Large intestine (tissue), 3 donors: ENCODE measurements around the gene SLA2. TPM values are rescaled to one million over a fixed set of nuclear protein-coding genes. Genes with fewer than 3 reads are reported as not detected.
"Not testable (repeated sequence)": the region's sequence is repeated elsewhere in the genome, so short reads cannot be mapped to it uniquely, and the experiment has no call there.

Experiments used
- DNase-seq, 2 donors: peaks; one replicate each; pipeline versions ENCODE4 v3.0.0 to v3.0.0-alpha.2; 2013
- H3K27ac ChIP-seq: one replicate; pipeline ENCODE4 v1.5.1; 2013; ENCODE audit warnings: low read length
- H3K27me3 ChIP-seq: 2 replicates; pipeline ENCODE4 v1.6.1; 2013; ENCODE audit warnings: low read length; ENCODE audit not compliant: control insufficient read depth, insufficient read depth
- H3K36me3 ChIP-seq: 2 replicates; pipeline ENCODE4 v1.6.1; 2013; ENCODE audit warnings: low read length; ENCODE audit not compliant: control insufficient read depth, insufficient read depth
- H3K4me1 ChIP-seq: one replicate; pipeline ENCODE4 v1.6.1; 2013; ENCODE audit warnings: low read length; ENCODE audit not compliant: control insufficient read depth, insufficient read depth
- H3K4me3 ChIP-seq: one replicate; pipeline ENCODE4 v1.5.1; 2013; ENCODE audit warnings: low read length
- H3K9me3 ChIP-seq: one replicate; pipeline ENCODE4 v1.6.1; 2013; ENCODE audit warnings: mild to moderate bottlenecking, low read depth, low read length, moderate library complexity; ENCODE audit not compliant: control insufficient read depth
- WGBS: methylation state at CpG from one replicate; pipeline ENCODE4 v1.1.5; 2013; ENCODE audit warnings: low lambda C conversion rate; ENCODE audit not compliant: insufficient coverage; 5-methylcytosine and 5-hydroxymethylcytosine counted together
- polyA plus RNA-seq: library from polyadenylated mRNA; unstranded; fragments of 120-200 nt; gene quantifications from one replicate; pipeline ENCODE4 v1.2.1, GENCODE V29; 2013

The SLA2 gene
- polyA plus RNA-seq, 1 donor = 1.6 TPM

DNA sequence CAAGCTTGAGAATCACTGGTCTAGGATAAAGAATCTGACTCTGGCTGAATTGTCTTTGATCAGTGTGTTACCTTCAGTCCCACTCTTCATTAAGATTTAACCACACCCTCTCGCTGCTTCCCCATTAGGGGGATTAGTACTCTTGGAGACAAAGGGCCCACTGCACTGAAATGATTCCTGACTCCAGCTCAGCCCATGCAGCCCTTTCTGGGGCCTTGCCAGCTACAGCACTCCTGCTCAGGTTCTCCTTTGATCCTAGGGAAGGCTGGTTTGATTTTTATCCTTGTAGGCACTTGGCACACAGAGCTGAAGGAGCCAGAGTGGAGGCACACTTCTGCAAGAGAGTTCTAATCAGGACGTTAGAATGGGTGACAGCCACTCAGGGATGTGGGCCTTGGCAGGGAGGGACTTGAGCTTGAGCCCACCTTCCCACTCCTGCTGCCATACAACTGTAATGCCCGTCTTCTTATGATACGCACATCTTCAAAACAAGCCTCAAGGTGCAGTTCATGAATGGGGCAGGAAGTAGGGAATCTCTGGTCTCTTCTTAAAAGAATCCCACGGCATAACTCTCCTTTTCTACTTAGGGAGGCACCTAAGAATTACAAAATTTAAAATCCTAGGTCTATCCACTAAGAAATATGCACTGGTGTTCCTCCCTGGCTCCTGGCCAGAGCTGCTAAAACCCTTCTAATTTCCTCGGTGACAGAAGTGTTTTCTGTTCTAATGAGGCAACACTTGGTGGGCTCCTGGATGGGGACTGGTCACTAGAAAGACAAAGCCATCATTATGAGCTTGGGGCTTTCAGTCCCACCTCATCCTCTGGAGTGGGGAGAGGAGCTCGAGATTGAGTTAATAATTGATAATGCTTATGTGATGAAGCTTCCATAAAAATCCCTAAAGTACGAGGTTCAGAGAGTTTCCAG is 1.5 kb upstream of the SLA2 start:
- peak in 1 of 2 donors; percentile 42 for DNase-seq
- no peaks in the 10 kb centered on the region for H3K9me3 ChIP-seq
- peaks cover 11% of the 10 kb centered on the region for H3K4me1 ChIP-seq
- WGBS = 50% methylated on average over 1 of the region's 8 CpGs
- H3K4me3 ChIP-seq = no peak overlapping the region
- H3K27ac ChIP-seq = no peak overlapping the region
- no peaks in the 10 kb centered on the region for H3K36me3 ChIP-seq
- no peaks in the 10 kb centered on the region for H3K27me3 ChIP-seq

DNA sequence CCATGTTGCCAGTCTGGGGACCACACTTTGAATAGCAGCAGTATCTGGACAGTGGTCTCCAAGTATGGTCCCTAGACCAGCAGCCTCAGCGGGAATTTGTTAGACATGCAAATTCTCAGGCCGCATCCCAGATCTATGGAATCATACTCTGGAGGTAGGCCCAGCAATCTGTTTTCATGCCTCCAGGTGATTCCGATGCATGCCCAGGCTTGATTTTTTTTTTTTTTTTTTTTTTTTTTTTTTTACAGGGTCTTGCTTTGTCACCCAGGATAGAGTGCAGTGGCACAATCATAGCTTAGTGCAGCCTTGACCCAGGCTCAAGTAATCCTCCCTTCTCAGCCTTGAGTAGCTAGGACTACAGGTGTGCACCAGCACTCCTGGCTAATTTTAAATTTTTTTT is 682 bp upstream of the SLA2 start:
- H3K9me3 ChIP-seq = no peaks in the 10 kb centered on the region
- no peaks in the 10 kb centered on the region for H3K27me3 ChIP-seq
- no CpG with 5 or more reads among the region's 3 CpGs for WGBS
- H3K4me3 ChIP-seq = no peak overlapping the region
- DNase-seq = no peak
- H3K4me1 ChIP-seq = peaks cover 11% of the 10 kb centered on the region
- H3K36me3 ChIP-seq = no peaks in the 10 kb centered on the region
- no peak overlapping the region for H3K27ac ChIP-seq

DNA sequence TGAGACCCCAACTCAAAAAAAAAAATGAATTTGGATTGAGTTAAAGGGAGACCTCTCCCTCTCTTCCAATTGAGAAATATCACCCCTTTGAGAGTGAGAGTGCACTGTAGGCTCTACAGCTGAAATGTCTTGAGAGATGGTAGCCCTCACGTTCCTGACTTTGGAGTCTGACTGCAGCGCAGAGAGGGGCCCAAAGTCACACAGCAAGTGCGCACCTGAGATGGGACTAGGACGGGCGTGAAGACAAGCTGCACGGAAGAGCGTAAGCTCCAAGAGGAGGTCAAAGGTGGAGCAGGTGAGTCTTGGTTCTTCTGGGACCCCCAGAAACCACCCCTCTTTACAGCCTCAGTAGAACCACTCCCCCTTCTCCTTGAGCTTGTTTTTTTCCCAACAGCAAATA is 643 bp downstream of the SLA2 start:
- no peaks in the 10 kb centered on the region for H3K27me3 ChIP-seq
- H3K4me1 ChIP-seq = peaks cover 11% of the 10 kb centered on the region
- no CpG with 5 or more reads among the region's 7 CpGs for WGBS
- no peaks in the 10 kb centered on the region for H3K9me3 ChIP-seq
- no peak for DNase-seq
- H3K27ac ChIP-seq = no peak overlapping the region
- H3K36me3 ChIP-seq = no peaks in the 10 kb centered on the region
- H3K4me3 ChIP-seq = no peak overlapping the region

DNA sequence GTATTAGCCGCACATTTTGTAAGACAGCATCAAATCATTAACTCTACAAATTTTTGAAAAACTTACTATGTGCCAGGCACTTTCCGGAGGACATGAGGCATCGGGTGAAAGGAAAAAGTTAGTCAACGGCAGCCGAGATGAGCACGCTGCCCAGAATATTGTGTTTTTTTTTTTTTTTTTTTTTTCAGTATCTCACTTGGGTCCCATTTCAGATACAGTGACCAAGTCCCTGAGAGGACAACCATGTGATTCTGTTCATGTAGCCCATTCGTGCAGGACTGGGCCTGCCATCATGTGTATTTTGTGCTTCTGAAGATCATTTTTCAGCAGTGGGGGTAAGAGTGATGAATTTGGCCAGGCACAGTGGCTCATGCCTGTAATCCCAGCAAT is 1.3 kb downstream of the SLA2 start:
- no peaks in the 10 kb centered on the region for H3K36me3 ChIP-seq
- 80% methylated on average over 1 of the region's 7 CpGs for WGBS
- H3K4me3 ChIP-seq = no peak overlapping the region
- no peaks in the 10 kb centered on the region for H3K27me3 ChIP-seq
- peaks cover 11% of the 10 kb centered on the region for H3K4me1 ChIP-seq
- no peak for DNase-seq
- H3K27ac ChIP-seq = no peak overlapping the region
- H3K9me3 ChIP-seq = no peaks in the 10 kb centered on the region

- Histone ChIP-seq H3K27ac (no peak overlapping the region), H3K4me3 (no peak overlapping the region), H3K4me1 (peaks cover 11% of the 10 kb centered on the region), H3K9me3 (no peaks in the 10 kb centered on the region), H3K27me3 (no peaks in the 10 kb centered on the region), H3K36me3 (no peaks in the 10 kb centered on the region)
- no peak for DNase-seq
- no CpG with 5 or more reads among the region's 5 CpGs for WGBS
Measured at GRCh38 chr20:36644032-36644705, 1.8 kb downstream of the SLA2 start.

GRCh38 chr20:36642136-36642535 is 3.9 kb downstream of the SLA2 start:
- WGBS = no CpG with 5 or more reads among the region's 6 CpGs
- no peak for DNase-seq
- peaks cover 3% of the 10 kb centered on the region for H3K4me1 ChIP-seq
- no peaks in the 10 kb centered on the region for H3K9me3 ChIP-seq
- H3K27me3 ChIP-seq = no peaks in the 10 kb centered on the region
- H3K36me3 ChIP-seq = no peaks in the 10 kb centered on the region
- no peak overlapping the region for H3K27ac ChIP-seq
- no peak overlapping the region for H3K4me3 ChIP-seq

DNA sequence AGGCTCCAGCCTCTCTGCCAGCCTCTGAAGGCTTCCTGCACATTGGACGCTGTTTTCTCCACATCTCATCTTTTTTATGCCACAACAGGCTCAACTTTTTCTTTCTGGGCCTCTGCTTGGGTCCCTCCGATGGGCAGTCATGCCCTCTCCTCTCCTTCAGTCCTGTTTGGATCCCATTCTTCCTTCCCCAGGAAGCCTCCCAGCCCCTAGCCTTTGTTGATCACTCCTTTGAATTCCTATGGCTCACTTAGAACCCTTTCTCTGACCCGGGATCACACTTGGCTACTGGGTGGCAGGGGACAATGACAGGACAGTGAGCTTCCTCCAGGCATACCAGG is 4.5 kb downstream of the SLA2 start:
- Histone ChIP-seq H3K4me3 (no peak overlapping the region), H3K9me3 (no peaks in the 10 kb centered on the region), H3K27me3 (no peaks in the 10 kb centered on the region), H3K27ac (no peak overlapping the region), H3K4me1 (no peaks in the 10 kb centered on the region), H3K36me3 (no peaks in the 10 kb centered on the region)
- DNase-seq = no peak
- WGBS = no CpG with 5 or more reads among the region's 3 CpGs

GRCh38 chr20:36638876-36639400 is 7.1 kb downstream of the SLA2 start:
- not testable (repeated sequence) for DNase-seq, H3K4me1 ChIP-seq, H3K4me3 ChIP-seq, H3K9me3 ChIP-seq, H3K27me3 ChIP-seq, H3K27ac ChIP-seq, H3K36me3 ChIP-seq
- WGBS = no CpG with 5 or more reads among the region's 12 CpGs

GRCh38 chr20:36634342-36634741 is 11.7 kb downstream of the SLA2 start:
- Histone ChIP-seq H3K27me3 (no peaks in the 10 kb centered on the region), H3K9me3 (no peaks in the 10 kb centered on the region), H3K4me3 (no peak overlapping the region), H3K36me3 (no peaks in the 10 kb centered on the region), H3K27ac (no peak overlapping the region), H3K4me1 (no peaks in the 10 kb centered on the region)
- no peak for DNase-seq
- no CpG with 5 or more reads among the region's 11 CpGs for WGBS

DNA sequence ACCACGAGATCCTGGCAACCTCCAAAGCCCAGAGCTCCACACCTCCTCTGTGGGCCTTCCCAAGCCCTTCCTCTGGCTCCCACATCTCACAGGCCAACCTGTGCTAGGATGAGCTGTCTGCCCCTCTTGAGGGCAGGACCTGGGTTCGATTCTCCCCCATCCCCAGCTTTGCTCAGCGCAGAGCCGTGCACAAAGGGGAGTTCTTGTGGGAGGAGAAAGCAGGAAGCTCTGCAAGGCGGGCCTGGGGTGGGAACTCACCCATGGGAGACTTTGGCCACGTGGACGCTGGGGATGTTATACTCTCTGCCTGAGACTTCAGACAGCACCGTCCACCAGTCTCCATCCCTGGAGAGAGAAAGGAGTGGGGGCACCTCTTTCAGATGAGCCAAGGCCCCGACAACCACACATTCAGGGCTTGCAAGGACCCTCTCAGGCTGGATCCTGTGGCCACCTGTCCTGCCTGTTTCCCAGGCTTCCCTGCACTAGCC is 12.7 kb downstream of the SLA2 start:
- Histone ChIP-seq H3K9me3 (no peaks in the 10 kb centered on the region), H3K36me3 (no peaks in the 10 kb centered on the region), H3K27ac (no peak overlapping the region), H3K27me3 (no peaks in the 10 kb centered on the region), H3K4me1 (no peaks in the 10 kb centered on the region), H3K4me3 (no peak overlapping the region)
- DNase-seq = no peak
- no CpG with 5 or more reads among the region's 9 CpGs for WGBS
